A549 (cell line): ENCODE results near the gene HOXC12.

Source experiments
- POLR2A ChIP-seq: IDR thresholded peaks from 2 replicates; pipeline ENCODE4 v1.6.1; 2012; ENCODE audit warnings: mild to moderate bottlenecking, low read length
- TFCP2L1 ChIP-seq: fragments of 250-450 bp; sonication (Bioruptor Pico); IDR thresholded peaks from 2 replicates; pipeline ENCODE4 v1.5.0; 2021; ENCODE audit warnings: mild to moderate bottlenecking
- TF ChIP-seq, protein P1 (sequence below): fragments of 200-600 bp; sonication (generic); IDR thresholded peaks from 2 replicates; pipeline ENCODE4 v1.6.1; 2016; ENCODE audit warnings: antibody characterized with exemption, mild to moderate bottlenecking, moderate library complexity

DNA sequence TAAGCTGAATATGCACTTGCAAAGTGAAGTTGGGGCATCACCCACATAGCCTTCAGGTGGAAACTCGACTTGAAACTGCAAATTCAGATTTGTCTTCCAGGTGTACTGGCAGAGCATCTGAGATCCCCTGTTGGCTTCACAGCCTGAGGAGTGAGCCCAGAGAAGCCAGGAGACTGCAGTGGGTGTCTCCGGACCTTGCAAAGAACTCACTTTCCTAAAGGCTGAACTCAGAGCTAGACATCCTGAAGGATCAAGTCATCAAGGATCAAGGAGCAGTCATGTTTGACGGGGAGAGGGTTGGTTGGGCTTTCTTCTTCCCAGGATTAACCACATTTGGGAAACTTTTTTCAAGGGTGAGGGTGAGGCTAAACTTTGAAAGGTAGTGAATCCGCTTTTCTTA, 25.2 kb upstream of the HOXC12 start:
- no peak for TF ChIP-seq POLR2A
- TF ChIP-seq, protein P1, sequence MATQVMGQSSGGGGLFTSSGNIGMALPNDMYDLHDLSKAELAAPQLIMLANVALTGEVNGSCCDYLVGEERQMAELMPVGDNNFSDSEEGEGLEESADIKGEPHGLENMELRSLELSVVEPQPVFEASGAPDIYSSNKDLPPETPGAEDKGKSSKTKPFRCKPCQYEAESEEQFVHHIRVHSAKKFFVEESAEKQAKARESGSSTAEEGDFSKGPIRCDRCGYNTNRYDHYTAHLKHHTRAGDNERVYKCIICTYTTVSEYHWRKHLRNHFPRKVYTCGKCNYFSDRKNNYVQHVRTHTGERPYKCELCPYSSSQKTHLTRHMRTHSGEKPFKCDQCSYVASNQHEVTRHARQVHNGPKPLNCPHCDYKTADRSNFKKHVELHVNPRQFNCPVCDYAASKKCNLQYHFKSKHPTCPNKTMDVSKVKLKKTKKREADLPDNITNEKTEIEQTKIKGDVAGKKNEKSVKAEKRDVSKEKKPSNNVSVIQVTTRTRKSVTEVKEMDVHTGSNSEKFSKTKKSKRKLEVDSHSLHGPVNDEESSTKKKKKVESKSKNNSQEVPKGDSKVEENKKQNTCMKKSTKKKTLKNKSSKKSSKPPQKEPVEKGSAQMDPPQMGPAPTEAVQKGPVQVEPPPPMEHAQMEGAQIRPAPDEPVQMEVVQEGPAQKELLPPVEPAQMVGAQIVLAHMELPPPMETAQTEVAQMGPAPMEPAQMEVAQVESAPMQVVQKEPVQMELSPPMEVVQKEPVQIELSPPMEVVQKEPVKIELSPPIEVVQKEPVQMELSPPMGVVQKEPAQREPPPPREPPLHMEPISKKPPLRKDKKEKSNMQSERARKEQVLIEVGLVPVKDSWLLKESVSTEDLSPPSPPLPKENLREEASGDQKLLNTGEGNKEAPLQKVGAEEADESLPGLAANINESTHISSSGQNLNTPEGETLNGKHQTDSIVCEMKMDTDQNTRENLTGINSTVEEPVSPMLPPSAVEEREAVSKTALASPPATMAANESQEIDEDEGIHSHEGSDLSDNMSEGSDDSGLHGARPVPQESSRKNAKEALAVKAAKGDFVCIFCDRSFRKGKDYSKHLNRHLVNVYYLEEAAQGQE = no peak
- no peak for TF ChIP-seq TFCP2L1
